ENCODE results near the gene RTN4RL1. TPM values are rescaled to one million over a fixed set of nuclear protein-coding genes. Genes with fewer than 3 reads are reported as not detected.

The RTN4RL1 gene
- total RNA-seq, 1 donor from 2014 or later, result 4.0 TPM

- TF ChIP-seq CTCF (IDR thresholded peaks at IDR 0.05; ENCODE audit: borderline replicate concordance), result no peak
- Histone ChIP-seq H3K27me3 (ENCODE audit: low read depth) (peaks cover 10% of the 10 kb centered on the region), H3K9me3 (replicated peaks) (no peaks in the 10 kb centered on the region), H3K4me1 (peaks cover 52% of the 10 kb centered on the region), H3K4me3 (no peak overlapping the region), H3K36me3 (no peaks in the 10 kb centered on the region), H3K27ac (replicated peaks) (no peak overlapping the region)
- intact Hi-C loops (cut with micrococcal nuclease), result no loop called here
- DNase-seq, result peak; percentile 28
Measured at GRCh38 chr17:1996800-1997288, 28.3 kb downstream of the RTN4RL1 start.

GRCh38 chr17:1995907-1996799 lies 29.0 kb downstream of the RTN4RL1 start:
- H3K4me1 ChIP-seq, result peaks cover 52% of the 10 kb centered on the region
- H3K4me3 ChIP-seq, result no peak overlapping the region
- no peaks in the 10 kb centered on the region for H3K9me3 ChIP-seq (replicated peaks)
- peaks cover 10% of the 10 kb centered on the region for H3K27me3 ChIP-seq (ENCODE audit: low read depth)
- no peak for DNase-seq
- TF ChIP-seq CTCF (IDR thresholded peaks at IDR 0.05; ENCODE audit: borderline replicate concordance), result no peak
- H3K36me3 ChIP-seq, result no peaks in the 10 kb centered on the region
- intact Hi-C loops (cut with micrococcal nuclease), result no loop called here
- H3K27ac ChIP-seq (replicated peaks), result no peak overlapping the region

- Histone ChIP-seq H3K4me3 (no peak overlapping the region), H3K27me3 (ENCODE audit: low read depth) (peaks cover 10% of the 10 kb centered on the region), H3K36me3 (no peaks in the 10 kb centered on the region), H3K9me3 (replicated peaks) (no peaks in the 10 kb centered on the region), H3K4me1 (peaks cover 49% of the 10 kb centered on the region), H3K27ac (replicated peaks) (no peak overlapping the region)
- intact Hi-C loops (cut with micrococcal nuclease), result no loop called here
- TF ChIP-seq CTCF (IDR thresholded peaks at IDR 0.05; ENCODE audit: borderline replicate concordance), result no peak
- no peak for DNase-seq
Measured at GRCh38 chr17:1995321-1995892, 29.7 kb downstream of the RTN4RL1 start.

GRCh38 chr17:1994707-1995106 lies 30.4 kb downstream of the RTN4RL1 start:
- TF ChIP-seq CTCF (IDR thresholded peaks at IDR 0.05; ENCODE audit: borderline replicate concordance), result no peak
- intact Hi-C loops (cut with micrococcal nuclease), result no loop called here
- Histone ChIP-seq H3K9me3 (replicated peaks) (no peaks in the 10 kb centered on the region), H3K36me3 (no peaks in the 10 kb centered on the region), H3K27me3 (ENCODE audit: low read depth) (peaks cover 10% of the 10 kb centered on the region), H3K4me1 (peaks cover 42% of the 10 kb centered on the region), H3K4me3 (no peak overlapping the region), H3K27ac (replicated peaks) (no peak overlapping the region)
- no peak for DNase-seq

GRCh38 chr17:1992541-1992940 lies 32.6 kb downstream of the RTN4RL1 start:
- no peak for TF ChIP-seq CTCF (IDR thresholded peaks at IDR 0.05; ENCODE audit: borderline replicate concordance)
- H3K9me3 ChIP-seq (replicated peaks), result no peaks in the 10 kb centered on the region
- intact Hi-C loops (cut with micrococcal nuclease), result no loop called here
- peak overlapping the region; percentile 46 for H3K27ac ChIP-seq (replicated peaks)
- no peak overlapping the region for H3K4me3 ChIP-seq
- H3K4me1 ChIP-seq, result peaks cover 20% of the 10 kb centered on the region
- no peaks in the 10 kb centered on the region for H3K36me3 ChIP-seq
- peak; percentile 30 for DNase-seq
- H3K27me3 ChIP-seq (ENCODE audit: low read depth), result peaks cover under 1% of the 10 kb centered on the region
